Thyroid gland (tissue), 4 donors: ENCODE data around the gene LYRM1.

Experiments used
- CTCF ChIP-seq, 6 experiments: fragments of 200-600 bp in 3 of 6; fragments of 450-650 bp in 3 of 6; sonication (generic) in 3 of 6; IDR thresholded peaks; one replicate each; pipeline ENCODE4 v1.5.1; 2016 to 2019; ENCODE audit warnings: antibody characterized with exemption in 6 of 6, mild to moderate bottlenecking in 2 of 6, inconsistent platforms in 1 of 6, moderate library complexity in 1 of 6
- POLR2A ChIP-seq, 2 donors: fragments of 450-650 bp; IDR thresholded peaks; one replicate each; pipeline ENCODE4 v1.6.1; 2017; ENCODE audit warnings: antibody characterized with exemption in 2 of 2, mild to moderate bottlenecking in 2 of 2, moderate library complexity in 1 of 2

DNA sequence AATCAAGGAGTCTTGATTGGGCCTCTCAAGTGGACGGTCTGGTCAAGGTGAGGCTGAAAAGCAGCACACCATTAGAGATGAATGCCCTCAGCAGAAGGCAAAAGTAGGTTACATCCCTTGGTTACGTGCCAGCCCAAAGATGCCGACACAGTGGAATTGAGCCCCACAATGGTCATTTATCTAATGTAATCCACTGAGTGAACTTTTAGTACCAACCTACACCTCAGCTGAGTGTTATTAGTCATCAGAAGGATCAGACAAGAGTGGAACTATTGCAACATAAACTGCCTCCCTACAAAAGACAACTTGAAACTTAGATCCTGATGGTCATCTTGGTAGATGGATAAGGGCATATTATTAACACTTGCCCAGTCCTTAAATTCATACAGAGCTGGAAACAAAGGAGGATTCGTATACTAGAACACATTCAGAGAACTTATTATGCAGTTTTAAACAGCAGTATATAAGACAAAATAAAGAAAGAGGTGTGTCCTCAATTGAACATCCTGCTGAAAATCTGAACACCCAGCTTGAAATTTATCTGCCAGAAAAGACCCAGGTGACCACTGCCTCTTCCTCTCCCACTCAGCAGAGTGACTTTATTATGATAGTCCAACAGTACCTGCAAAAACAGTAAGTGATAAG, 3.2 kb upstream of the LYRM1 start:
- TF ChIP-seq CTCF (IDR thresholded peaks at IDR 0.05) (no peak), POLR2A (IDR thresholded peaks at IDR 0.05) (no peak)
